ENCODE measurements around the gene CRISPLD2.
A peak's percentile ranks its signal among the peaks of the same experiment; 100 is the strongest.

The CRISPLD2 gene, protein sequence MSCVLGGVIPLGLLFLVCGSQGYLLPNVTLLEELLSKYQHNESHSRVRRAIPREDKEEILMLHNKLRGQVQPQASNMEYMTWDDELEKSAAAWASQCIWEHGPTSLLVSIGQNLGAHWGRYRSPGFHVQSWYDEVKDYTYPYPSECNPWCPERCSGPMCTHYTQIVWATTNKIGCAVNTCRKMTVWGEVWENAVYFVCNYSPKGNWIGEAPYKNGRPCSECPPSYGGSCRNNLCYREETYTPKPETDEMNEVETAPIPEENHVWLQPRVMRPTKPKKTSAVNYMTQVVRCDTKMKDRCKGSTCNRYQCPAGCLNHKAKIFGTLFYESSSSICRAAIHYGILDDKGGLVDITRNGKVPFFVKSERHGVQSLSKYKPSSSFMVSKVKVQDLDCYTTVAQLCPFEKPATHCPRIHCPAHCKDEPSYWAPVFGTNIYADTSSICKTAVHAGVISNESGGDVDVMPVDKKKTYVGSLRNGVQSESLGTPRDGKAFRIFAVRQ

DNA sequence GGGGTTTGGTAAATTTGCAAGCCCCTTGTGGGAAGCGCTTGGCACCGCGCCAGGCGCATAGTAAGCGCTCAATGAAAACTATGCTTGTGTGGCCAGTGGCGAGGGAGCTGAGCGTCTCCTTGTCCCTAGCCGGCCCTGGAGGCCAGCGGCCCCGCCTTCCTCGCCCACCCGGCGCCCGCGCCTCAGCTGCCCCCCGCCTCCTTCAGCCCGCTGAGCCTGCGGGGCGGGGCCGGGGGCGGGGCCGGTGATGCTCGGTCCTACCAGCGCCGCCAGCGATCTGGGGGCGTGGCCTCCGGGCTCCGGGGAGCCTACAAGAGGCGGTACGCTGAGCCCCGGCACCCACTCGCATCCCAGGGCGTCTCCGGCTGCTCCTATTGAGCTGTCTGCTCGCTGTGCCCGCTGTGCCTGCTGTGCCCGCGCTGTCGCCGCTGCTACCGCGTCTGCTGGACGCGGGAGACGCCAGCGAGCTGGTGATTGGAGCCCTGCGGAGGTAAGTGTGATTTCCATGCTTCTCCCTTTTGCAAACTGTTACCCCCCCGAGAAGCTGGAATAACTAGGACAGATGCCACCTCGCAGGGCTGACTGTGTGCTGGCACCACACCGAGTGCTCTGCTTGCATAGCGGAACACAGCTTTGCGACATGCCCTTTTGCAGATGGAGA, at the start of gene CRISPLD2:
Gene CRISPLD2 (plus strand): TSS at position 342 of the 661 bp plus-strand sequence. CDS start 18,511 bp downstream, outside the sequence.
- peak; percentile 87 for DNase-seq

DNA sequence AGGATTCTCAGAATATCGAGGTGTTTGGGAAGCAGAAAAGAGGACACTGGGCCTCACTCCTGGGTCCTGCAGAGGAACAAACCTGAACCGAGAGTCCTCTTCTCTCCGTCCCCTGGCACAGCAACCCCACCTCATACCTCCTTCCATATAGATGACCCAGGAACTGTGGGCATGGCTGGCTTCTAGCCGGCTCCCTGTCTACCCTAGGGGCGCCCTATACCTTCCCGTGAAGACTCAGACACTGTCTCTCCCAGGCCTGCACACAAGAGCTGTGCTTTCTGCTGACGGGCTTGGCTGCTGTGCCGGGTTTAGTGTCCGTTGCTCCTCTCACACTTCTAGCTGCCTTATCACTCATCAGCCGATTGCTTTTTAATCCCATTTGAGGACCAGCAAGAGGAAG, 46.5 kb upstream of the CRISPLD2 start:
- no peak for DNase-seq

- no peak for DNase-seq
Measured at GRCh38 chr16:84774810-84775209, 45.0 kb upstream of the CRISPLD2 start.

GRCh38 chr16:84775262-84775810, 44.4 kb upstream of the CRISPLD2 start:
- DNase-seq: no peak

- DNase-seq: no peak
Measured at GRCh38 chr16:84777435-84777834, 42.4 kb upstream of the CRISPLD2 start.

DNA sequence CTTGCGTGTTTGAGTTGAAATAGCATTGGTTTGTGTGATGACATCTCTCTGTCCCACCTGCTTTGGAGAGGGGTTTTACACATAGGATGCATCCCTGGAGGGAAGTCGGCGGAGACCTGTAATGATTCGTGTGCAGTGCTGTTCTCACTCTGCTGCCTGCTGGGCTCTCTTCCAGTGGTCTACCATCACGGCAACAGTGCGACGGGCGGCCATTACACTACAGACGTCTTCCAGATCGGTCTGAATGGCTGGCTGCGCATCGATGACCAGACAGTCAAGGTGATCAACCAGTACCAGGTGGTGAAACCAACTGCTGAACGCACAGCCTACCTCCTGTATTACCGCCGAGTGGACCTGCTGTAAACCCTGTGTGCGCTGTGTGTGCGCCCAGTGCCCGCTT, 41.1 kb upstream of the CRISPLD2 start:
- no peak for DNase-seq

DNA sequence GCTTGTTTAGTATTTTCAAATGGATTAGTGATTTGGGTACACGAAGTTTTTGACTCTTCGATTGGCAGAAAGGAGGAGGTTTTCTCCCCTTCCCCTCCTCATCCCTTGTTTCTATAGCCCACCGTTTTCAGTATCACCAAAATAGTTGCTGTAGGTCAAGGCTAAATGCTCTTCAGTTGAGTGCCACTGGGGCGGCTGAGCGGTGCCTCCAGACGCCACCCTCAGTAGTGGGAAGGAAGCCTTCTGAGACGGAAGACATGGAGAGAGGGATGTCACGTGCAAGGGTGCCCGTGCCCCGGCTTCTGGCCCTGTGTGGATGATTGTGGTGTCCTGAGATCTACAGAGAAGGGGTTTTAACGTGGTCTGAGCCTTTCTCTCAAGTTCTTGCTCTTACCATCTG, 39.7 kb upstream of the CRISPLD2 start:
- no peak for DNase-seq

GRCh38 chr16:84780544-84781376, 39.0 kb upstream of the CRISPLD2 start:
- DNase-seq: no peak

GRCh38 chr16:84782846-84783245, 36.9 kb upstream of the CRISPLD2 start:
- DNase-seq: no peak

GRCh38 chr16:84785843-84786581, 33.8 kb upstream of the CRISPLD2 start:
- DNase-seq: peak; percentile 61

- DNase-seq: no peak
Measured at GRCh38 chr16:84786605-84787262, 33.1 kb upstream of the CRISPLD2 start.

DNA sequence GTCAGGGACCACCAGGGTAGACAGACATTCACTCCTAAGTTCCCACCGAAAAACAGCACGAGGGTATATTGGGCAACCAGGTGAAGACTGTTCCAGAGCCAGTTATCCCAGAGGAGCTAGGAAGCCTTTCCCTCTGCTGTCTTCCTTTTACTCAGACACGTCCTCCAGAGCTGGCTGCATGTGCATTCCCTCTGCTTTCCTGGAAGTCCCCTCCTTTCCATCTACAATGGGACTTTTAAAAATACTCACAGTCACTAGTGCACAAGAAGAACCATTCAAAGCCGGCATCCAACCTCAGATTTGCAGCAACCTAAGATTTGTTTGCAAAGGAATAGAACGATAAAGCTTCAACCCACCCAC, 32.5 kb upstream of the CRISPLD2 start:
- no peak for DNase-seq

DNA sequence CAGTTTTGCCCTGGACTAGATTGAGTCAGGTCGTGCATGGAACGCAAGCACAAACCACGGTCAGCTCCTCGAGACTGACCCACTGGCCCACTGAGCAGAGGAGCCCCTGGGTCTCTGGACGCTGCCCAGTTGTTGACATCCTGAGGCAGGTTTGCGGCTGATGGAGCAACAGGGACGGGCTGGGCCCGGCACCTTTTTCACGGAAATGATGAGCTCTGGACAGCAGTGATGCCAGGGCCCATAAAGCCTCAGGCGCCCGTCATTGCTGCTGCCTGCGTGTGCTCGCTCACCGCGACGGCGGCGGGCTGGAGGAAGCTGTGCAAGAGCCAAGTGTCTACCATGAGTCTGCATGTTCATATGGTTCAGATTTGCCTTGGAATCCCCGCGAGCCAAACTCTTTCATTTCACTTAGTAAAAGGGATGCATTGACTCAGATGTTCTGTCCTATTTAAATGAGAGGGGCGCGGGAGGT, 30.8 kb upstream of the CRISPLD2 start:
- DNase-seq: no peak

DNA sequence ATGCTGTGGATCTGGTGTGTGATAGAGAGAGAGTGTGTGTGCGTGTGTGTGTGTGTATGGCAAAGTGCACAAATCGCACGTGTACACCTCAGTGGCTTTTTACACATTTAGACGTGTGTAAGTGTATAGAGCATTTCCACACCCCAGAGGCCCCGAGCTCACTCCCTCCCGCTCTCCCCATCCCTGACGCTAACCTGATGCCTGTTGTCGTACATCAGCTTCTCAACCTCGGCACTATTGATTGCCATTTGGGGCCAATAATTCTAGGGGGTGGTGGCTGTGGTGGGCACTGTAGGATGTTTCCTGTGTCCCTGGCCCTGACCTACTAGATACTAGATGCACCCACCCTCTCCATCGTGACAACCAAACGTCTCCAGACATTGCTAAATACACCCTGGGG, 30.4 kb upstream of the CRISPLD2 start:
- no peak for DNase-seq

GRCh38 chr16:84790301-84790700, 29.5 kb upstream of the CRISPLD2 start:
- no peak for DNase-seq

- no peak for DNase-seq
Measured at GRCh38 chr16:84791088-84791487, 28.7 kb upstream of the CRISPLD2 start.

GRCh38 chr16:84791501-84791900, 28.3 kb upstream of the CRISPLD2 start:
- no peak for DNase-seq

- DNase-seq: no peak
Measured at GRCh38 chr16:84794186-84794585, 25.6 kb upstream of the CRISPLD2 start.

- DNase-seq: no peak
Measured at GRCh38 chr16:84794626-84795025, 25.2 kb upstream of the CRISPLD2 start.

GRCh38 chr16:84795329-84796053, 24.3 kb upstream of the CRISPLD2 start:
- no peak for DNase-seq
